ENCODE results near the gene FBXO31. TPM values are rescaled to one million over a fixed set of nuclear protein-coding genes. Genes with fewer than 3 reads are reported as not detected.

FBXO31 gene
- total RNA-seq, 2 donors from 2014 or later = 39.5 to 65.8 TPM

- no peak overlapping the region for H3K27ac ChIP-seq
- WGBS = 94% methylated on average over 17 of the region's 17 CpGs
- intact Hi-C loops (cut with DNase I) = no loop called here
Observed at GRCh38 chr16:87353613-87354012, 30.0 kb downstream of the FBXO31 start.

GRCh38 chr16:87352818-87353217, 30.8 kb downstream of the FBXO31 start:
- WGBS = 93% methylated on average over 15 of the region's 15 CpGs
- Histone ChIP-seq H3K27me3 (replicated peaks; ENCODE audit: insufficient read depth) (no peaks in the 10 kb centered on the region), H3K4me1 (replicated peaks) (no peaks in the 10 kb centered on the region), H3K4me3 (no peak overlapping the region), H3K36me3 (peaks cover 0 to 4% of the 10 kb centered on the region in 2 donors), H3K27ac (no peak overlapping the region), H3K9me3 (no peaks in the 10 kb centered on the region)
- intact Hi-C loops (cut with DNase I) = no loop called here
- TF ChIP-seq POLR2AphosphoS5 (IDR thresholded peaks at IDR 0.05) (no peak), POLR2A (IDR thresholded peaks at IDR 0.05) (no peak), CTCF (IDR thresholded peaks at IDR 0.05) (no peak)
- DNase-seq (ENCODE audit: low spot score) = no peak

More at GRCh38 chr16:87353613-87354012, 30.0 kb downstream of the FBXO31 start:
- H3K27me3 ChIP-seq (replicated peaks; ENCODE audit: insufficient read depth) = no peaks in the 10 kb centered on the region
- H3K9me3 ChIP-seq = no peaks in the 10 kb centered on the region
- DNase-seq (ENCODE audit: low spot score) = no peak
- H3K36me3 ChIP-seq = peaks cover 0 to 4% of the 10 kb centered on the region in 2 donors
- H3K4me1 ChIP-seq (replicated peaks) = no peaks in the 10 kb centered on the region
- no peak for TF ChIP-seq POLR2AphosphoS5 (IDR thresholded peaks at IDR 0.05)
- no peak for TF ChIP-seq POLR2A (IDR thresholded peaks at IDR 0.05)
- no peak for TF ChIP-seq CTCF (IDR thresholded peaks at IDR 0.05)
- H3K4me3 ChIP-seq = no peak overlapping the region

GRCh38 chr16:87351320-87351698, 32.3 kb downstream of the FBXO31 start:
- 63% methylated on average over 9 of the region's 9 CpGs for WGBS

GRCh38 chr16:87350681-87351319, 32.8 kb downstream of the FBXO31 start:
- intact Hi-C loops (cut with DNase I) = no loop called here
- TF ChIP-seq POLR2A (IDR thresholded peaks at IDR 0.05) (no peak), CTCF (IDR thresholded peaks at IDR 0.05) (no peak), POLR2AphosphoS5 (IDR thresholded peaks at IDR 0.05) (no peak)
- Histone ChIP-seq H3K27me3 (replicated peaks; ENCODE audit: insufficient read depth) (no peaks in the 10 kb centered on the region), H3K4me1 (replicated peaks) (no peaks in the 10 kb centered on the region), H3K27ac (no peak overlapping the region), H3K4me3 (no peak overlapping the region), H3K36me3 (peaks cover 0 to 4% of the 10 kb centered on the region in 2 donors), H3K9me3 (no peaks in the 10 kb centered on the region)
- no peak for DNase-seq (ENCODE audit: low spot score)
- WGBS = 65% methylated on average over 23 of the region's 23 CpGs

More at GRCh38 chr16:87351320-87351698, 32.3 kb downstream of the FBXO31 start:
- no peaks in the 10 kb centered on the region for H3K27me3 ChIP-seq (replicated peaks; ENCODE audit: insufficient read depth)
- H3K9me3 ChIP-seq = no peaks in the 10 kb centered on the region
- H3K36me3 ChIP-seq = peaks cover 0 to 4% of the 10 kb centered on the region in 2 donors
- no peaks in the 10 kb centered on the region for H3K4me1 ChIP-seq (replicated peaks)
- H3K4me3 ChIP-seq = no peak overlapping the region
- no peak overlapping the region for H3K27ac ChIP-seq
- intact Hi-C loops (cut with DNase I) = no loop called here
- DNase-seq (ENCODE audit: low spot score) = no peak
- TF ChIP-seq CTCF (IDR thresholded peaks at IDR 0.05) = no peak
- no peak for TF ChIP-seq POLR2AphosphoS5 (IDR thresholded peaks at IDR 0.05)
- no peak for TF ChIP-seq POLR2A (IDR thresholded peaks at IDR 0.05)

GRCh38 chr16:87350031-87350430, 33.5 kb downstream of the FBXO31 start:
- WGBS = 91% methylated on average over 8 of the region's 8 CpGs

More at GRCh38 chr16:87350031-87350430, 33.5 kb downstream of the FBXO31 start:
- H3K27ac ChIP-seq = no peak overlapping the region
- no peaks in the 10 kb centered on the region for H3K9me3 ChIP-seq
- peaks cover 0 to 4% of the 10 kb centered on the region in 2 donors for H3K36me3 ChIP-seq
- no peak for TF ChIP-seq POLR2A (IDR thresholded peaks at IDR 0.05)
- no peak for TF ChIP-seq CTCF (IDR thresholded peaks at IDR 0.05)
- TF ChIP-seq POLR2AphosphoS5 (IDR thresholded peaks at IDR 0.05) = no peak
- no peaks in the 10 kb centered on the region for H3K27me3 ChIP-seq (replicated peaks; ENCODE audit: insufficient read depth)
- DNase-seq (ENCODE audit: low spot score) = no peak
- no peaks in the 10 kb centered on the region for H3K4me1 ChIP-seq (replicated peaks)
- H3K4me3 ChIP-seq = no peak overlapping the region
- intact Hi-C loops (cut with DNase I) = no loop called here
